ENCODE results near the gene SLC25A22.

GRCh38 chr11:742156-742546 is 55.9 kb downstream of the SLC25A22 start:
- TF ChIP-seq REST (IDR thresholded peaks at IDR 0.05; ENCODE audit: insufficient read depth in 1 of 2, low read depth in 2 of 2, low read length in 2 of 2) (no peak), POLR2AphosphoS5 (IDR thresholded peaks at IDR 0.05; ENCODE audit: low read depth, low read length) (no peak), TAF1 (IDR thresholded peaks at IDR 0.05; ENCODE audit: borderline replicate concordance, insufficient read depth, low read length) (no peak)
